DND-41 (cell line): ENCODE results near the gene CDC25B.

Experiments used
- ATAC-seq: fragments of 200-7000 bp; cut with Tn5 transposase; 3 replicates; pipeline ENCODE4 v1.9.1; 2021; ENCODE audit warnings: low read depth; ENCODE audit not compliant: insufficient read depth
- DNase-seq: peaks from one replicate; pipeline ENCODE4 v3.0.0-alpha.2; 2020
- H2AFZ ChIP-seq: 2 replicates; pipeline ENCODE4 v1.6.0; 2012; ENCODE audit warnings: low read depth, low read length
- H3K27ac ChIP-seq: 2 replicates; pipeline ENCODE4 v1.5.1; 2012; ENCODE audit warnings: low read length, inconsistent platforms
- H3K27me3 ChIP-seq: fragments of 200-600 bp; sonication (generic); 2 replicates; pipeline ENCODE4 v1.6.0; 2012; ENCODE audit warnings: low read length, mild to moderate bottlenecking, inconsistent platforms; ENCODE audit not compliant: insufficient read depth, poor library complexity
- H3K36me3 ChIP-seq: 2 replicates; pipeline ENCODE4 v1.5.1; 2012; ENCODE audit warnings: low read length, inconsistent platforms; ENCODE audit not compliant: insufficient read depth
- H3K4me1 ChIP-seq: 2 replicates; pipeline ENCODE4 v1.5.1; 2012; ENCODE audit warnings: mild to moderate bottlenecking, low read length; ENCODE audit not compliant: insufficient read depth
- H3K4me2 ChIP-seq: 2 replicates; pipeline ENCODE4 v1.6.0; 2012; ENCODE audit warnings: mild to moderate bottlenecking, moderate library complexity, low read length, inconsistent platforms; ENCODE audit not compliant: insufficient read depth
- H3K4me3 ChIP-seq, 2 experiments: fragments of 200-600 bp in 1 of 2; shearing (Covaris generic) in 1 of 2; 2 replicates each; pipeline ENCODE4 v1.5.1; 2012 to 2016; ENCODE audit warnings: inconsistent platforms in 2 of 2, low read length in 2 of 2, mild to moderate bottlenecking in 2 of 2, low read depth in 1 of 2, moderate library complexity in 1 of 2
- H3K79me2 ChIP-seq: 2 replicates; pipeline ENCODE4 v1.6.0; 2012; ENCODE audit warnings: low read length, inconsistent platforms; ENCODE audit not compliant: insufficient read depth
- H3K9ac ChIP-seq: 2 replicates; pipeline ENCODE4 v1.6.0; 2012; ENCODE audit warnings: low read depth, mild to moderate bottlenecking, inconsistent platforms, low read length, moderate library complexity
- H3K9me3 ChIP-seq: 2 replicates; pipeline ENCODE4 v1.5.1; 2012; ENCODE audit warnings: low read length, moderate library complexity, mild to moderate bottlenecking, inconsistent platforms; ENCODE audit not compliant: insufficient read depth, severe bottlenecking
- H4K20me1 ChIP-seq: 2 replicates; pipeline ENCODE4 v1.6.0; 2012; ENCODE audit warnings: low read length; ENCODE audit not compliant: insufficient read depth
- CTCF ChIP-seq: IDR thresholded peaks from 2 replicates; pipeline ENCODE4 v1.5.1; 2012; ENCODE audit warnings: borderline replicate concordance, low read length, moderate library complexity, mild to moderate bottlenecking; ENCODE audit not compliant: poor library complexity, severe bottlenecking; ENCODE audit errors: extremely low read depth
- EZH2 ChIP-seq: IDR thresholded peaks from 3 replicates; pipeline ENCODE4 v1.6.1; 2012; ENCODE audit warnings: borderline replicate concordance, low read depth, mild to moderate bottlenecking, moderate library complexity, low read length, inconsistent platforms; ENCODE audit not compliant: severe bottlenecking

CDC25B gene

DNA sequence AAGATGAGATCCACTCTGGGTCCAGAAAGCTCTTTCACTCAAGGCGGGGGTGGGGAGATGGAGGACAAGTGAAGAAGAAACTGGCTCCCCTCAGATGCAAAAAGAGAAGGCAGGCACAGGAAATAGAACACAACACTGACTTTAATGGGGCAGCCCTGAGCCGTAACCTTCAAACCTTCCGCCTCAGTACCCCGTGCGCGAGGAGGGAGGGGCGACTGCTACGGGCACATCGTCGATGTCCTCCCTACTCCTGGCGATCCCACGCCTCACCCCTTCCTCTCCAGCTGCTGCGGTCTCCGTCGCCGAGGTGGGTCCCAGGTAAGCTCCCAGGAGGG lies 18.8 kb upstream of the CDC25B start:
- peaks cover 12% of the 10 kb centered on the region; the same call in 1 of the 2 replicates for H4K20me1 ChIP-seq
- no peaks in the 10 kb centered on the region for H3K9me3 ChIP-seq
- H2AFZ ChIP-seq = no peak overlapping the region
- H3K27me3 ChIP-seq = no peaks in the 10 kb centered on the region
- ATAC-seq (no peak), DNase-seq (no peak)
- TF ChIP-seq CTCF = no peak
- no peak for TF ChIP-seq EZH2
- H3K4me3 ChIP-seq = no peak overlapping the region
- no peak overlapping the region for H3K9ac ChIP-seq
- no peaks in the 10 kb centered on the region for H3K36me3 ChIP-seq
- 0 out of 2 replicates have a peak, but pooled peaks cover 1% of the 10 kb centered on the region for H3K4me1 ChIP-seq
- no peaks in the 10 kb centered on the region for H3K79me2 ChIP-seq
- H3K4me2 ChIP-seq = no peak overlapping the region
- no peak overlapping the region for H3K27ac ChIP-seq

DNA sequence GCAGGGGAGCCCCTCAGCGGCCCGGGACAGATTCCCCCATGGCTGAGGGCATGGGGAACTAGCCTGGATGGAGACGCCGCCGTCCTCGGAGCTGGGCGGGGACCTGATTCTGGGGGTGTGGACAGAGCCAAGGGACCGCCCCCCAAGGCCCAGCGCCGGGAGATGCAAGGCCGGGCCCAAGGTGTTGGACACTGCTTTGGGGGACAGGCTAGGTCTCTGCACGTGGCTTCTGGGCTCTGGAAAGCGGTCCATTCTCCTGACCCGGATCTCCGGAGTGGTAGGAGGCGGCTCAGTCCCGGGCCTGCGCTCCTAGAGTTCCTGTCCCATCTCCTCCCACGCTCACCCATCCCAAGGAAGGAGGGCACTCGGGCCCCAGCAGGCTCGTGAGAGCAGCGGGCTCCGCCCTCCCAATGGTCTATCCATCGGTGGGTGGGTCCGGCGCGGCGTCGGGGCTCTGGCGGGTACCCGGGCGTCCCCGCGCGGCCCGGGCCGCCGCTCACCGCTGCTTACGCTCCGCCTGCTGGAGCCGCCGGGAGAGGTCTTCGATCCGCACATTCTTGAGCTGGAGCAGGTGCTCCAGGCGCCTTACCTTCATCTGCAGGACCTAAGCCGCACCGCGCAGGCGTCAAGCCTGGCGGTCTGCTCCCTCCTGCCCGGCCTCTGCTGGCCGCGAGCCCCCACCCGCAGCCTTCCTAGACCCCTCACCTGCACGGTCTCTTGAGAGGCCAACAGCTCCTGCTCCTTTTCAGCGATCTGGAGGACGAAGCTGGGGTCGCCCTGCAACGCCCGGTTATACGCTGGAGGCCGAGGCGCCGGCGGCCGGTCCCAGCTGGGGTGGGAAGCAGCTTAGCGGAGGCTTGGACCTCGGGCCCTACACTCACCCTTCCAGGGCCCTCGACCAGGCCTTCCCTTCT lies 18.1 kb upstream of the CDC25B start:
- Histone ChIP-seq H3K4me3 (no peak overlapping the region), H3K79me2 (no peaks in the 10 kb centered on the region), H3K27me3 (no peaks in the 10 kb centered on the region), H3K27ac (no peak overlapping the region), H3K9ac (no peak overlapping the region), H3K36me3 (no peaks in the 10 kb centered on the region), H4K20me1 (peaks cover 16% of the 10 kb centered on the region; the same call in 1 of the 2 replicates), H3K9me3 (no peaks in the 10 kb centered on the region), H2AFZ (no peak overlapping the region), H3K4me2 (no peak overlapping the region), H3K4me1 (0 out of 2 replicates have a peak, but pooled peaks cover 4% of the 10 kb centered on the region)
- no peak for DNase-seq
- TF ChIP-seq CTCF (no peak), EZH2 (no peak)
- no peak for ATAC-seq

- Histone ChIP-seq H3K79me2 (no peaks in the 10 kb centered on the region), H3K27ac (no peak overlapping the region), H3K36me3 (peaks cover 5% of the 10 kb centered on the region), H3K4me2 (no peak overlapping the region), H3K4me1 (peaks cover 13% of the 10 kb centered on the region), H3K9ac (no peak overlapping the region), H4K20me1 (peaks cover 26% of the 10 kb centered on the region), H3K9me3 (no peaks in the 10 kb centered on the region), H3K27me3 (no peaks in the 10 kb centered on the region), H3K4me3 (no peak overlapping the region), H2AFZ (no peak overlapping the region)
- no peak for DNase-seq
- TF ChIP-seq CTCF (no peak), EZH2 (no peak)
- no peak for ATAC-seq
Measured at GRCh38 chr20:3778976-3779375, 17.1 kb upstream of the CDC25B start.
